HepG2 (cell line): Measurements from ENCODE around the gene TIMM17A. TPM values are rescaled to one million over a fixed set of nuclear protein-coding genes. Genes with fewer than 3 reads are reported as not detected.
A peak's percentile ranks its signal among the peaks of the same experiment; 100 is the strongest.

Experiments
- ATAC-seq: fragments of 200-7000 bp; cut with Tn5 transposase; 3 replicates; pipeline ENCODE4 v1.9.1; 2020; ENCODE audit warnings: mild to moderate bottlenecking, moderate library complexity
- BruUV-seq: library from RNA; stranded (reverse); fragments of 400-500 nt; replicated peaks from 2 replicates; lab custom pipeline; 2021; lab: Mats Ljungman, UMichigan
- CTCF ChIA-PET: fragments of 300-600 bp; formaldehyde crosslinking; extraction: SDS; loops from one replicate; lab custom pipeline; 2021; ENCODE audit warnings: low total read pairs, inconsistent platforms, low intra/inter-chr PET ratio; lab: Yijun Ruan, JAX
- POLR2A ChIA-PET: fragments of 350-600 bp; sonication (Branson Sonifier 250); formaldehyde crosslinking; loops from one replicate; lab custom pipeline; 2020; ENCODE audit warnings: antibody characterized with exemption, inconsistent platforms; lab: Yijun Ruan, JAX
- DNase-seq: peaks from one replicate; pipeline ENCODE4 v3.0.0-alpha.2; 2015; ENCODE audit warnings: low spot score
- FAIRE-seq: peaks from 3 replicates; lab custom pipeline; 2011; peaks lifted over from hg19 to GRCh38; lab: Jason Lieb, UNC
- H2AFZ ChIP-seq: one replicate; pipeline ENCODE4 v1.6.1; 2011; ENCODE audit warnings: low read length, inconsistent platforms
- H3K27ac ChIP-seq: fragments of 300-600 bp; 3 replicates; pipeline ENCODE4 v1.8.0; 2011; ENCODE audit warnings: mixed run types, mild to moderate bottlenecking, mixed read lengths, low read length, inconsistent platforms; ENCODE audit not compliant: insufficient read depth; ENCODE audit errors: extremely low read length
- H3K27me3 ChIP-seq, 2 experiments: fragments of 200-600 bp in 1 of 2; 2 replicates in 1 of 2; 3 replicates in 1 of 2; pipeline versions ENCODE4 v1.6.0 to v1.8.0; 2011; ENCODE audit warnings: low read length in 2 of 2, mild to moderate bottlenecking in 2 of 2, moderate library complexity in 2 of 2, inconsistent platforms in 1 of 2; ENCODE audit not compliant: insufficient read depth in 2 of 2, control insufficient read depth in 1 of 2
- H3K36me3 ChIP-seq, 2 experiments: fragments of 200-600 bp in 1 of 2; replicated peaks in 1 of 2; 2 replicates in 1 of 2; 3 replicates in 1 of 2; pipeline versions ENCODE4 v1.5.1 to v1.8.0; 2011; ENCODE audit warnings: low read length in 2 of 2, inconsistent platforms in 1 of 2; ENCODE audit not compliant: insufficient read depth in 2 of 2, control insufficient read depth in 1 of 2
- H3K4me1 ChIP-seq: 2 replicates; pipeline ENCODE4 v1.5.1; 2012; ENCODE audit warnings: low read length, inconsistent platforms; ENCODE audit not compliant: insufficient read depth
- H3K4me2 ChIP-seq: 2 replicates; pipeline ENCODE4 v1.6.0; 2011; ENCODE audit warnings: low read depth, low read length, inconsistent platforms
- H3K4me3 ChIP-seq, 3 experiments: fragments of 200-600 bp in 1 of 3; sonication (generic), shearing (Covaris generic) in 1 of 3; replicated peaks in 1 of 3; 2 replicates each; pipeline ENCODE4 v1.5.1; 2011 to 2016; ENCODE audit warnings: low read length in 3 of 3, inconsistent platforms in 2 of 3, low read depth in 2 of 3, mild to moderate bottlenecking in 2 of 3, control low read depth in 1 of 3, mixed read lengths in 1 of 3; ENCODE audit not compliant: insufficient read depth in 1 of 3
- H3K79me2 ChIP-seq: one replicate; pipeline ENCODE4 v1.6.1; 2011; ENCODE audit warnings: low read length, inconsistent platforms; ENCODE audit not compliant: insufficient read depth
- H3K9ac ChIP-seq: 2 replicates; pipeline ENCODE4 v1.6.0; 2011; ENCODE audit warnings: mild to moderate bottlenecking, low read depth, low read length, inconsistent platforms; ENCODE audit not compliant: insufficient read depth
- H3K9me3 ChIP-seq: 2 replicates; pipeline ENCODE4 v1.5.1; 2012; ENCODE audit warnings: mild to moderate bottlenecking, low read length
- H4K20me1 ChIP-seq: 2 replicates; pipeline ENCODE4 v1.6.0; 2011; ENCODE audit warnings: inconsistent platforms, mild to moderate bottlenecking, low read length, moderate library complexity; ENCODE audit not compliant: insufficient read depth
- ARHGAP35 ChIP-seq: sonication (generic); formaldehyde crosslinking; IDR thresholded peaks from 2 replicates; pipeline ENCODE4 v1.9.0; 2022; ENCODE audit warnings: mild to moderate bottlenecking, inconsistent platforms, moderate library complexity, missing genetic modification reagents, borderline replicate concordance
- FOXK1 ChIP-seq: sonication (generic); formaldehyde crosslinking; IDR thresholded peaks from 2 replicates; pipeline ENCODE4 v1.4.0; 2020; ENCODE audit warnings: low read depth, missing genetic modification reagents, borderline replicate concordance
- NR2F2 ChIP-seq: IDR thresholded peaks from 2 replicates; pipeline ENCODE4 v1.6.1; 2012; ENCODE audit warnings: low read depth, inconsistent platforms, borderline replicate concordance
- SNAPC5 ChIP-seq: sonication (generic); formaldehyde crosslinking; IDR thresholded peaks from 2 replicates; pipeline ENCODE4 v1.8.1; 2023; ENCODE audit warnings: mild to moderate bottlenecking, missing genetic modification reagents, borderline replicate concordance
- ZFP91 ChIP-seq: sonication (generic); formaldehyde crosslinking; IDR thresholded peaks from 2 replicates; pipeline ENCODE4 v1.9.0; 2022; ENCODE audit warnings: missing genetic modification reagents, mild to moderate bottlenecking, borderline replicate concordance
- ZNF3 ChIP-seq: IDR thresholded peaks from 2 replicates; pipeline ENCODE4 v1.7.0; 2017; ENCODE audit warnings: inconsistent platforms
- ZNF343 ChIP-seq: sonication (generic); formaldehyde crosslinking; IDR thresholded peaks from 2 replicates; pipeline ENCODE4 v1.4.0; 2020; ENCODE audit warnings: mild to moderate bottlenecking, missing genetic modification reagents
- WGBS: methylation state at CpG from one replicate; pipeline ENCODE4 v1.1.6; 2017; ENCODE audit warnings: low lambda C conversion rate; 5-methylcytosine and 5-hydroxymethylcytosine counted together
- in situ Hi-C: cut with HindIII; loops from 2 replicates; pipeline ENCODE4 v1.10.0; 2017; ENCODE audit warnings: low pct_unique_long_range_greater_than_20kb; ENCODE audit not compliant: extremely low pct_ligation_motif_present
- intact Hi-C: fragments of 100-400 bp; cut with micrococcal nuclease; formaldehyde crosslinking; loops from one replicate; pipeline ENCODE4 v1.10.0; 2022; ENCODE audit not compliant: unreplicated experiment
- polyA plus RNA-seq, 8 experiments: library from polyadenylated mRNA; depleted of rRNA in 3 of 8; stranded (reverse) in 7 of 8; unstranded in 1 of 8; fragments of >200 nt; fragmentation: Illumina TruSeq in 4 of 8; extraction: Trizol in 4 of 8; gene quantifications; 2 replicates each; pipeline versions ENCODE4 v1.2.1 to v1.2.3, GENCODE V29; 2011 to 2016; ENCODE audit warnings: low read depth in 4 of 8, missing spikeins in 1 of 8, mixed read lengths in 1 of 8; ENCODE audit not compliant: insufficient read depth in 1 of 8
- total RNA-seq, 5 experiments: library from RNA; depleted of rRNA; stranded (reverse); fragments of >200 nt; fragmentation: Illumina TruSeq; extraction: Trizol; gene quantifications; 2 replicates each; pipeline ENCODE4 v1.2.3, GENCODE V29; 2016; ENCODE audit warnings: low read depth in 1 of 5
- TF ChIP-seq, protein P1 (sequence below): sonication (generic); formaldehyde crosslinking; IDR thresholded peaks from 2 replicates; pipeline ENCODE4 v1.4.0; 2020; ENCODE audit warnings: mild to moderate bottlenecking, missing genetic modification reagents
- TF ChIP-seq, protein P2 (sequence below): sonication (generic); formaldehyde crosslinking; IDR thresholded peaks from 2 replicates; pipeline ENCODE4 v1.5.0; 2020; ENCODE audit warnings: mild to moderate bottlenecking, low read depth, missing genetic modification reagents, borderline replicate concordance
- TF ChIP-seq, protein P3 (sequence below): sonication (generic); formaldehyde crosslinking; IDR thresholded peaks from 2 replicates; pipeline ENCODE4 v1.5.1; 2020; ENCODE audit warnings: missing genetic modification reagents, mild to moderate bottlenecking, borderline replicate concordance
- TF ChIP-seq, protein P4 (sequence below): sonication (generic); formaldehyde crosslinking; IDR thresholded peaks from 2 replicates; pipeline ENCODE4 v1.4.0; 2020; ENCODE audit warnings: mild to moderate bottlenecking, missing genetic modification reagents

Gene TIMM17A
- total and polyA plus RNA-seq, 2 of the 13 experiments (the other 11 are each of a cell fraction or from before 2014, with no cell fraction given) = 50.8 to 97.8 TPM

DNA sequence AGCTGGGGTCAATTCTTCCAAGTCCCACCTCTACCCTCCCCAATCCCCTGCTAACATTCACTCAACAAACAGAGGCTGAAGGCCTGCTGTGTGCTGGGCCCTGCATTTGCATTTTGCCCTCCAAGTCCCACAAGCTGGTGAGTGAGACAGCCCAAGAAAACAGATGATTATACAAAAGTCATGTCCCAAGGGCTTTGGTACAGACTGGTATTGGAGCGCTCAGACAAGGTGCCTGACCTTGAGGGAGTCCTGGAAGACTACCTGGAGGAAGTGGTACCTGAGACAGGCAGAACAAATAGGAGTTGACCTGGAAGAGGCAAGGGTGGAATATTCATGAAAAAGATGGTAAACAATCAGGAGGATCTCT, 13.2 kb upstream of the TIMM17A start:
- no TSS peak for BruUV-seq
- no peaks in the 10 kb centered on the region for H4K20me1 ChIP-seq
- ATAC-seq = no peak
- peak overlapping the region; percentile 49 for H2AFZ ChIP-seq
- H3K79me2 ChIP-seq = no peaks in the 10 kb centered on the region
- no peak for FAIRE-seq
- TF ChIP-seq FOXK1 (CRISPR knock-in tag) (no peak), ZNF343 (CRISPR knock-in tag) (no peak), ARHGAP35 (CRISPR knock-in tag) (no peak), SNAPC5 (CRISPR knock-in tag) (no peak), ZNF3 (peak; percentile 94), ZFP91 (CRISPR knock-in tag) (peak; percentile 10; the same call in 1 of the 2 replicates), NR2F2 (no peak)
- TF ChIP-seq, protein P1, sequence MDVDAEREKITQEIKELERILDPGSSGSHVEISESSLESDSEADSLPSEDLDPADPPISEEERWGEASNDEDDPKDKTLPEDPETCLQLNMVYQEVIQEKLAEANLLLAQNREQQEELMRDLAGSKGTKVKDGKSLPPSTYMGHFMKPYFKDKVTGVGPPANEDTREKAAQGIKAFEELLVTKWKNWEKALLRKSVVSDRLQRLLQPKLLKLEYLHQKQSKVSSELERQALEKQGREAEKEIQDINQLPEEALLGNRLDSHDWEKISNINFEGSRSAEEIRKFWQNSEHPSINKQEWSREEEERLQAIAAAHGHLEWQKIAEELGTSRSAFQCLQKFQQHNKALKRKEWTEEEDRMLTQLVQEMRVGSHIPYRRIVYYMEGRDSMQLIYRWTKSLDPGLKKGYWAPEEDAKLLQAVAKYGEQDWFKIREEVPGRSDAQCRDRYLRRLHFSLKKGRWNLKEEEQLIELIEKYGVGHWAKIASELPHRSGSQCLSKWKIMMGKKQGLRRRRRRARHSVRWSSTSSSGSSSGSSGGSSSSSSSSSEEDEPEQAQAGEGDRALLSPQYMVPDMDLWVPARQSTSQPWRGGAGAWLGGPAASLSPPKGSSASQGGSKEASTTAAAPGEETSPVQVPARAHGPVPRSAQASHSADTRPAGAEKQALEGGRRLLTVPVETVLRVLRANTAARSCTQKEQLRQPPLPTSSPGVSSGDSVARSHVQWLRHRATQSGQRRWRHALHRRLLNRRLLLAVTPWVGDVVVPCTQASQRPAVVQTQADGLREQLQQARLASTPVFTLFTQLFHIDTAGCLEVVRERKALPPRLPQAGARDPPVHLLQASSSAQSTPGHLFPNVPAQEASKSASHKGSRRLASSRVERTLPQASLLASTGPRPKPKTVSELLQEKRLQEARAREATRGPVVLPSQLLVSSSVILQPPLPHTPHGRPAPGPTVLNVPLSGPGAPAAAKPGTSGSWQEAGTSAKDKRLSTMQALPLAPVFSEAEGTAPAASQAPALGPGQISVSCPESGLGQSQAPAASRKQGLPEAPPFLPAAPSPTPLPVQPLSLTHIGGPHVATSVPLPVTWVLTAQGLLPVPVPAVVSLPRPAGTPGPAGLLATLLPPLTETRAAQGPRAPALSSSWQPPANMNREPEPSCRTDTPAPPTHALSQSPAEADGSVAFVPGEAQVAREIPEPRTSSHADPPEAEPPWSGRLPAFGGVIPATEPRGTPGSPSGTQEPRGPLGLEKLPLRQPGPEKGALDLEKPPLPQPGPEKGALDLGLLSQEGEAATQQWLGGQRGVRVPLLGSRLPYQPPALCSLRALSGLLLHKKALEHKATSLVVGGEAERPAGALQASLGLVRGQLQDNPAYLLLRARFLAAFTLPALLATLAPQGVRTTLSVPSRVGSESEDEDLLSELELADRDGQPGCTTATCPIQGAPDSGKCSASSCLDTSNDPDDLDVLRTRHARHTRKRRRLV (CRISPR knock-in tag) = no peak
- TF ChIP-seq, protein P2, sequence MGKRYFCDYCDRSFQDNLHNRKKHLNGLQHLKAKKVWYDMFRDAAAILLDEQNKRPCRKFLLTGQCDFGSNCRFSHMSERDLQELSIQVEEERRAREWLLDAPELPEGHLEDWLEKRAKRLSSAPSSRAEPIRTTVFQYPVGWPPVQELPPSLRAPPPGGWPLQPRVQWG (CRISPR knock-in tag) = no peak
- TF ChIP-seq, protein P3, sequence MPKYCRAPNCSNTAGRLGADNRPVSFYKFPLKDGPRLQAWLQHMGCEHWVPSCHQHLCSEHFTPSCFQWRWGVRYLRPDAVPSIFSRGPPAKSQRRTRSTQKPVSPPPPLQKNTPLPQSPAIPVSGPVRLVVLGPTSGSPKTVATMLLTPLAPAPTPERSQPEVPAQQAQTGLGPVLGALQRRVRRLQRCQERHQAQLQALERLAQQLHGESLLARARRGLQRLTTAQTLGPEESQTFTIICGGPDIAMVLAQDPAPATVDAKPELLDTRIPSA (CRISPR knock-in tag) = no peak
- TF ChIP-seq, protein P4, sequence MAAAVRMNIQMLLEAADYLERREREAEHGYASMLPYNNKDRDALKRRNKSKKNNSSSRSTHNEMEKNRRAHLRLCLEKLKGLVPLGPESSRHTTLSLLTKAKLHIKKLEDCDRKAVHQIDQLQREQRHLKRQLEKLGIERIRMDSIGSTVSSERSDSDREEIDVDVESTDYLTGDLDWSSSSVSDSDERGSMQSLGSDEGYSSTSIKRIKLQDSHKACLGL (CRISPR knock-in tag) = no peak
- 65% methylated on average over 1 of the region's 1 CpG for WGBS
- H3K4me2 ChIP-seq = peak overlapping the region; percentile 97
- ChIA-PET CTCF (no interaction called here), POLR2A (interaction anchor here (1.3 to 1.4 kb wide), 4 partner anchors 10 to 68 kb away, joined by 6 to 18 read pairs (median 7); partner anchors contain the start of genes ELF3, RNPEP and TIMM17A)
- peak overlapping the region in 2 of 3 experiments; percentile 60 to 68; a peak in 4 of 6 replicates for H3K4me3 ChIP-seq
- DNase-seq = no peak
- H3K9ac ChIP-seq = peak overlapping the region; percentile 73; the same call in 1 of the 2 replicates
- in situ Hi-C loops (no loop called here), intact Hi-C loops (no loop called here)
- H3K27me3 ChIP-seq = peaks cover 0 to 31% of the 10 kb centered on the region in 2 experiments; a peak in 3 of 5 replicates
- H3K27ac ChIP-seq = no peak overlapping the region
- H3K4me1 ChIP-seq = peaks cover 24% of the 10 kb centered on the region
- H3K36me3 ChIP-seq = no peaks in the 10 kb centered on the region
- H3K9me3 ChIP-seq = no peaks in the 10 kb centered on the region
